HL-60 (cell line): ENCODE measurements around the gene FAM98C.

ENCODE experiments used
- POLR2AphosphoS5 ChIP-seq: IDR thresholded peaks from 2 replicates; pipeline ENCODE4 v1.6.1; 2012; ENCODE audit warnings: low read depth
- TF ChIP-seq, protein P1 (sequence below): IDR thresholded peaks from one replicate; pipeline ENCODE4 v1.5.1; 2011; ENCODE audit warnings: low read length, control low read depth, inconsistent platforms; ENCODE audit not compliant: insufficient read depth

DNA sequence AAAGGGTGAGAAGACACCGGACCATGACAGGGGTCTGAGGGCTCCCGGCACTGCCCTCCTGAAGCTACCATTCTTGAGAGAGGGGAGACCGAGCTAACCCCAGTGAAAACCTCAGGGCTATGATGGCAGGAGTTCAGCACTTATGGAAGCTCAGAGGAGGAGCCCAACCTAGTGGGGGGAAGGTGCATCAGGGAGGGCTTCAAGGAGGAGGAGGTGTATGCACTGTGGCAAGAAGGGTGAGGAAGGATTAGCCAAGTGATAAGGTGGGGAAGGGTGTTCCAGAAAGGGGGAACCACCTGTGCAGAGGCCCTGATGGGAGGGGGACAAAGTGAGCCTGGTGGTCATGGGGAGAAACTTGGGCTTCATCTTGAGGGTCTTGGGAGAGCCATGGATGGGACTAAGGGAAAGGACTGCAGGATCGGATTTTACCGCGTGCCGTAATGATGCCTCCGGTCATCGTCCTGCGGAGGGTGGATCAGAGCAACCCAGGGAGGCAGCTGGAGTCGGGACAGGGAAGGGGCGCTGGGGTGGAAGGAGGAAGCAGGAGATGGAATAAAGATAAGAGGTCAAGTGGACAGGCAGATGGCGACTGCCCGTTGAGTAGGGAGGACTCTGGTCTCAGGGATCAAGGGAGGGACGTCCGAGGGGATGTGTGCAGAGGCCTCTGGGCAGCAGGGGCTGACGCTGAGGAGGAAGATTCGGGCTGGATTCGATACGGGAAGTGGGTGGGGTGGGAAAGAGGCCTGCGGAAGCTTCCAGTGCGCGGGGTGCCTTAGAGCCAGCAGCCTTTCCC is 41.9 kb upstream of the FAM98C start:
- TF ChIP-seq, protein P1, sequence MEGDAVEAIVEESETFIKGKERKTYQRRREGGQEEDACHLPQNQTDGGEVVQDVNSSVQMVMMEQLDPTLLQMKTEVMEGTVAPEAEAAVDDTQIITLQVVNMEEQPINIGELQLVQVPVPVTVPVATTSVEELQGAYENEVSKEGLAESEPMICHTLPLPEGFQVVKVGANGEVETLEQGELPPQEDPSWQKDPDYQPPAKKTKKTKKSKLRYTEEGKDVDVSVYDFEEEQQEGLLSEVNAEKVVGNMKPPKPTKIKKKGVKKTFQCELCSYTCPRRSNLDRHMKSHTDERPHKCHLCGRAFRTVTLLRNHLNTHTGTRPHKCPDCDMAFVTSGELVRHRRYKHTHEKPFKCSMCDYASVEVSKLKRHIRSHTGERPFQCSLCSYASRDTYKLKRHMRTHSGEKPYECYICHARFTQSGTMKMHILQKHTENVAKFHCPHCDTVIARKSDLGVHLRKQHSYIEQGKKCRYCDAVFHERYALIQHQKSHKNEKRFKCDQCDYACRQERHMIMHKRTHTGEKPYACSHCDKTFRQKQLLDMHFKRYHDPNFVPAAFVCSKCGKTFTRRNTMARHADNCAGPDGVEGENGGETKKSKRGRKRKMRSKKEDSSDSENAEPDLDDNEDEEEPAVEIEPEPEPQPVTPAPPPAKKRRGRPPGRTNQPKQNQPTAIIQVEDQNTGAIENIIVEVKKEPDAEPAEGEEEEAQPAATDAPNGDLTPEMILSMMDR, result no peak
- no peak for TF ChIP-seq POLR2AphosphoS5
